ENCODE results near the gene MICAL1.

DNA sequence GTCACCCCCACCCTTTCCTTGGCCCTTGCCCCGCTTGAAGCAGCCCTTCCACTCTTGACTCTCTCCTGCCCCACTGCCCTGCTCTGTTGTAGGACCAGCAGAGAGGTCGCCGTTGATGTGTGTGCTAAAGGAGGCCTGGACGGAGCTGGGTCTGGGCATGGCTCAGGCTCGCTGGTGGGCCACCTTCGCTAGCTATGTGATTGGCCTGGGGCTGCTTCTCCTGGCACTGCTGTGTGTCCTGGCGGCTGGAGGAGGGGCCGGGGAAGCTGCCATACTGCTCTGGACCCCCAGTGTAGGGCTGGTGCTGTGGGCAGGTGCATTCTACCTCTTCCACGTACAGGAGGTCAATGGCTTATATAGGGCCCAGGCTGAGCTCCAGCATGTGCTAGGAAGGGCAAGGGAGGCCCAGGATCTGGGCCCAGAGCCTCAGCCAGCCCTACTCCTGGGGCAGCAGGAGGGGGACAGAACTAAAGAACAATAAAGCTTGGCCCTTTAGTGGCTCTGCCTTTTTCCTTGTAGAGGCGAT is 12.1 kb downstream of the MICAL1 start:
- TF ChIP-seq, protein P1, sequence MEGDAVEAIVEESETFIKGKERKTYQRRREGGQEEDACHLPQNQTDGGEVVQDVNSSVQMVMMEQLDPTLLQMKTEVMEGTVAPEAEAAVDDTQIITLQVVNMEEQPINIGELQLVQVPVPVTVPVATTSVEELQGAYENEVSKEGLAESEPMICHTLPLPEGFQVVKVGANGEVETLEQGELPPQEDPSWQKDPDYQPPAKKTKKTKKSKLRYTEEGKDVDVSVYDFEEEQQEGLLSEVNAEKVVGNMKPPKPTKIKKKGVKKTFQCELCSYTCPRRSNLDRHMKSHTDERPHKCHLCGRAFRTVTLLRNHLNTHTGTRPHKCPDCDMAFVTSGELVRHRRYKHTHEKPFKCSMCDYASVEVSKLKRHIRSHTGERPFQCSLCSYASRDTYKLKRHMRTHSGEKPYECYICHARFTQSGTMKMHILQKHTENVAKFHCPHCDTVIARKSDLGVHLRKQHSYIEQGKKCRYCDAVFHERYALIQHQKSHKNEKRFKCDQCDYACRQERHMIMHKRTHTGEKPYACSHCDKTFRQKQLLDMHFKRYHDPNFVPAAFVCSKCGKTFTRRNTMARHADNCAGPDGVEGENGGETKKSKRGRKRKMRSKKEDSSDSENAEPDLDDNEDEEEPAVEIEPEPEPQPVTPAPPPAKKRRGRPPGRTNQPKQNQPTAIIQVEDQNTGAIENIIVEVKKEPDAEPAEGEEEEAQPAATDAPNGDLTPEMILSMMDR (IDR thresholded peaks at IDR 0.05; ENCODE audit: insufficient read depth, low read length), result no peak
- no peak for TF ChIP-seq POLR2AphosphoS5 (IDR thresholded peaks at IDR 0.05; ENCODE audit: low read depth)
